A204.1 (cell line): ENCODE results near the gene PRKAR2B.
"Not testable (repeated sequence)": the region's sequence is repeated elsewhere in the genome, so short reads cannot be mapped to it uniquely, and the experiment has no call there.

Source experiments
- FAIRE-seq: peaks from 2 replicates; lab custom pipeline; 2012; peaks lifted over from hg19 to GRCh38; lab: Jason Lieb, UNC

PRKAR2B gene

DNA sequence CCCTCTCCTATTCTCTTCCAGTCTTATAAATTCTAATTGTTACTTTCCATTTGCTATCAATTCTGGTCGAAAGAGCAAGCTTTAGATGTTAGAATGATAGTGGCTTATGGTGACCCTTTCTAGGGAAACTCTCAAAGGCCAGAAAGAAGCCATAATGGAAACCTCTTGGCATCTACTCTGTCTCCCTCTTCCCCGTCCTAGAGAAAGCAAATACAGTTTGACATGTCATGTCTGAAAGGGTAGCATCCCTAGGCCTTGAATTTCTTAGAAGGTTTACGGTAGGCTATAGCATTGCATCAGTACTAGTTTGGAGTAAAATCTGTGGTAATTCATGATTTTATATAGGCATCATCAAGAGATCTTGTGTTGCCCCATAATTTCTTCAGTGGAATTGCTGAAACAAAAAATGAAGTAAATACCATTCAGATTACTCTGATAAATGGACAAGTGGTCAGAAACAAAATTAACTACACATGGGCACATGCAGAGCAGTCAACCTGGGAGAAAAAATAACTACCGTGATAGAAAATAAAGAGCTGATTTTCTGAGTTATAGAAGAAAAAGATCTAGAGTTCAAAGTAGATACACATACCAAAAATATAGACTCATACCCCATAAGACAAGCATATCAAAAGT lies 4.4 kb downstream of the PRKAR2B start:
- no peak for FAIRE-seq

DNA sequence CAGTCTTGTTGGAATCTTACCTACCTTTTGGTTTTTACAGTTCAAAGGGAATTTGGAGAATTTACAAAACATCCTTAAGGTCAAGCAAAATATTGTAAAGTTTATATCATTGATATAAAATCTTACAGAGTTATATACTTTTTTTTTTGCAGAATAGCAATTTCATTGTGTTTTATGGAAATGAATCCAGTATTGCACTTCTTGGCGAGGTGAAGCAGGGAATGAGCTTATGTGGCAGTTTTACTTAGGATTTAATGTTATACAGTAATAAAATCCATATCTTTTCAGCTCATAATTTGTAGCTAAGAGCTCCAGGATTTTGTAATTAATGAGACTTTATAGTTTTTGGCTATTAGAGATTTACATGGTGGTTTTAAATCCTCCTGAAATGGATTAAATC lies 5.0 kb downstream of the PRKAR2B start:
- FAIRE-seq, result no peak

DNA sequence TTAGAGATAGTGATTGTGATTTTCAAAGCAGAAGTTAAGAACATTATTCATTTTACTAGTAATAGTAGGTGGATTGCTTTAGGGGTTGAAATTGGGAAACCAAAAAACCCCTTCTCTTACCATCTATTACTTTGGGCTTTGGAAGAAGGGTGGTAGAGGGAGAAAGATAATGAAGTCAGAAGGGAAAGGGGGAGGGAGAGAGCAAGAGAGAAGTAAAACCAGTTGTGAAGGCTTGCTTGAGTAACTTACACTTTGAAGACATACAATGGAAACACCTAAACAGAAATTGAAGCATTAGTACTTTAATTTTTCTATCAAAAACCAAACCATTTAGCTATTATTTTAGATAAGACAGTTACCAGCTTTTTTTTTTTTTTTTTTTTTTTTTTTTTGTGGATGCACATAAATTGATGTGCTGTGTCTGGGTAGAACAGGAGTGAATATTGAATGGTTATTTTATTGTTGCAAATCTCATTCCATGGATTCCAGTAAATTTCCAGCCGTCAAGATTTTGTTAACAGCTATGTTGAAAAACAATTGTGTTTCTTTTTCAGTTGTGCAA lies 5.5 kb downstream of the PRKAR2B start:
- no peak for FAIRE-seq

DNA sequence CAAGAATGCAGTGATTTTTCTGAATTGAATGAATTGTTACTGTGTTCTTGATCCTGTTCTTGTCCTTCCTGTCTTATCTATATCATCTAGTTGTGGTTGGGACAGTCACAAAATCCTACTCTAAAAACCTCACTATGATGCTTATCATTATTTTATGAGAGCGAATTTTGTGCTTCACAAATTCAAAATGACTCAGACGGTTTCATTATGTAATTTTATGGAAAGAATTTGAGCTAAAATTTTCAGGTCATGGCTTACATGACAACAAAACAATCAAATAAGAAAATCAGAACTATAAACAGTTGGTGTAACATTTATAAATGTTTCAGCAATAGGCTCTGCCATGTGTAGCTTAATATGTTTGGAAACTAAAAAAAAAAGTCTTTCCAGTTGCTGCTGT lies 6.9 kb downstream of the PRKAR2B start:
- no peak for FAIRE-seq

DNA sequence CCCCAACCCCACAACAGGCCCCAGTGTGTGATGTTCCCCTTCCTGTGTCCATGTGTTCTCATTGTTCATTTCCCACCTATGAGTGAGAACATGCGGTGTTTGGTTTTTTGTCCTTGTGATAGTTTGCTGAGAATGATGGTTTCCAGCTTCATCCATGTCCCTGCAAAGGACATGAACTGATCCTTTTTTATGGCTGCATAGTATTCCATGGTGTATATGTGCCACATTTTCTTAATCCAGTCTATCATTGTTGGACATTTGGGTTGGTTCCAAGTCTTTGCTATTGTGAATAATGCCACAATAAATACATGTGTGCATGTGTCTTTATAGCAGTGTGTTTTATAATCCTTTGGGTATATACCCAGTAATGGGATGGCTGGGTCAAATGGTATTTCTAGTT lies 10.5 kb downstream of the PRKAR2B start:
- not testable (repeated sequence) for FAIRE-seq

DNA sequence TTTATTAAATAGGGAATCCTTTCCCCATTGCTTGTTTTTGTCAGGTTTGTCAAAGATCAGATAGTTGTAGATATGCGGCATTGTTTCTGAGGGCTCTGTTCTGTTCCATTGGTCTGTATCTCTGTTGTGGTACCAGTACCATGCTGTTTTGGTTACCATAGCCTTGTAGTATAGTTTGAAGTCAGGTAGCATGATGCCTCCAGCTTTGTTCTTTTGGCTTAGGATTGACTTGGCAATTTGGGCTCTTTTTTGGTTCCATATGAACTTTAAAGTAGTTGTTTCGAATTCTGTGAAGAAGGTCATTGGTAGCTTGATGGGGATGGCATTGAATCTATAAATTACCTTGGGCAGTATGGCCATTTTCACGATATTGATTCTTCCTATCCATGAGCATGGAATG lies 11.6 kb downstream of the PRKAR2B start:
- not testable (repeated sequence) for FAIRE-seq

DNA sequence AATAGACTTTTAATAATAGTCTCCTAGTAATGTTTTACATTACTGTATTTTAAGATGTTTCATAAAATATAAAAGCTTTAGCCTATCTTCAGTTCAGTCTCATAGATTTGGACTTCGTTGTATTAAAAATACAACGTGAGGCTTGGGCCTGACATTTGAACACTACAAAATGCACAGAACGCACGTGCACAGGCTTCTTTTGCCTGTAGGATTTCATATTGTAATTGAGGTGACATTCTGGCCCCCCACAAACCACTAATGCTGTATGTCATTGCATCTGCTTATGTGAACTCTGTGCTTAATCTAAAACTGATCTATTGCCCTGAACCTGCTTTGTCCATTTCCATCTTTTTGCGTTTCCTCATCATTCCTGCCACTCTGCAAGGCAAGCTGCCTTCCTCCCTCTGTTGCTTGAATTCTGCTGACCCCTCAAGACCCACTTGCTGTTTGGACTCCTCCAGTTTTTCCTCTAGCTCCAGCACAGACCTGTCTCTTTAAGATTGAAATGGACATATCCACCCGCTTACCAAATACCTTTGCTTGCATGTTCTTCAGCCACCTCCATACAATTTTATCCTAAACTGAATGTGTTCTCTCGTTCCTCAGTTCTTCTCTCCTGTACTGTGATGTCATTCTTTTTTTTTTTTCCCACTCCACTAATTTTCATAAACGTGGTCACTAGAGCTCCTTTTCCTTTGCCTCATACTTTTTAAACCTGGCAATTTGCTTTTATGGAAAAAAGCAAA lies 12.4 kb downstream of the PRKAR2B start:
- no peak for FAIRE-seq

DNA sequence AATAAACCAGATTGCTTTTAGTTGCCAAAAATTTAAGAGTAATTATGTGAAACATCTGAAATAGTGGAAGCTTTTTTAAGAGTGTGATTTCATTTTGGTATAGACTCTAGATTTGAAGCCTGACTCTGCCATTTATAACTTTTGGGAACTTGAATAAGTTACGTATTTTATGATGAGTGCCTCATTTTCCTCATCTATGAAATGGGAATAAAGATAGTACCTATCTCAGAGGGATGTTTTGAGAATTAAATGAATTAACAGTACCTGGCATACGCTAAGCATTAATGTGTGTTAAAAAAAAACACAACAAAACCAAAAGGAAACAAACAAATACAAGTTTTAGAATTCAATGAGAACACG lies 12.9 kb downstream of the PRKAR2B start:
- FAIRE-seq, result no peak

DNA sequence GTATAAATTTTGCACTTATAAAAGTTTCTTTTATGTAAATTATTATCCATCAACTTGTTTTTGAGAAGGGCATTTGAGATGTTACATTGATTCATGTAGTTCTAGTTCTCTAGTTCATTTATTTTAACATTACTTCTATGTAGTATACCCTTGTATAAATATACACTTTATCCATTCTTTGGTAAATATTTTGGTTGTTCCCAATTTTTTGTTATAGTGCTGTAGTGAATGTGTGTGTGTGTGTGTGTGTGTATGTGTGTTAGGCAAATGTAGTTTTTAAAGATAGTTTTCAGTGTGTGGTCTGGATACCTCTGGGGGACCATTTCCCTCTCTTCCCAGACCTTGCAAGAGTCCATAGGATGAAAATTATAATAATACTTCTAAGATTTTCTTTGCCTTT lies 15.0 kb downstream of the PRKAR2B start:
- FAIRE-seq, result no peak

DNA sequence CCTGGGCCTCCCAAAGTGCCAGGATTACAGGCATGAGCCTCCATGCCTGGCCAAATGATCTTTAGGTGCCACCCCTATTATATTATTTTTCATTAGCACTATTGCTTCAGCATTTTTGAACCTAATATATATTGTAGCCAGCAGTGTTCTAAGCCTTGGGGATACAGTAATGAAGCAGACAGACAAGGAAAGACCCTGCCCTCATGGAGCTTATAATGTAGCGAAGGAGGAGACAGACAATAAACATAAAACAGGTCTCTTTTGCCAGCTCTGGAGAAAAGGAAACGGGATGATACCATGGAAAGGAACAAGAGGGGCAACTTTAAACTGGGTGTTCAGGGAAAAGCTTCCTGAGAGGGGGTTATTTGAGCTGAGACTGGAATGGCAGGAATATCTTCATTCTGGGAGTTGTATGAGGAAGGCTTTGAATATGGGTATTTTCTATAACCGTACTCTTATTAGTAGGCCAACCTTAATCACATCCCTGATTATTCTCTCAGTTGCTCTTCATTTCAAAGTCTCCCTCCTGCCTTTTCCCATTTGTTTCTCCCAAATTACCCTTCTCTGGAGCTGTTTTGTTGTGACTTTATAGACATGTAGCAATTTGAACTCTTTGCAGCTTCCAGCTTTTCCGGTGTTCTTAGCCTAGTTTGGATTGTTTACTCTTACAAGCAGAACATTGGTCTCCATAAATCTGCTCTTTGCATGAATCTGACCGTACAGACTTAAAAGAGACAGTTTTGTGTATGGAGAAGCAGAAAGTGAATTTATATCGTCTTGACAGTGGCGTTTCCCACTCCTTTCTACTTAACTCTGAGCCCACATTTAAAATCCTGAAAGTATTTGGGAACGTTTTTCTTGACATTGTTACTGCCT lies 19.0 kb downstream of the PRKAR2B start:
- no peak for FAIRE-seq

DNA sequence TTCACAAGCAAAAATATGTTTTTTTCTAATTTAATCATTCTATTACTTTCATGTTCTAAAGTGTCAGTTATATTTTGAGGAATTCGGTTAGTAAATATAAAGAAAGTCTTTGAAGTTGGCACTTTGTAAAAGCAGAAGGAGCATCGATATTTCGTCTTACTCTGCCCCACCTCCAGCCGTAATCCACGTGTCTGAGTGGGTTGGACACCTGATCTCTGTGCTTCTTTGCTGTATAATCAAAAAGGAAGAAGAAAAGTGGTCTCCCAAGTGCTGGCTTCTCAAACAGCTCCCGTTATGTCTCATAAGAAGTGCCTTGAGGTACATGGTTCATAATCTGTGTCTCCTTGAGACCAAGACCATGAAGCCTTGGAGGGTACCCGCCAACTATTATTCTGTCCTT lies 19.8 kb downstream of the PRKAR2B start:
- FAIRE-seq, result no peak

DNA sequence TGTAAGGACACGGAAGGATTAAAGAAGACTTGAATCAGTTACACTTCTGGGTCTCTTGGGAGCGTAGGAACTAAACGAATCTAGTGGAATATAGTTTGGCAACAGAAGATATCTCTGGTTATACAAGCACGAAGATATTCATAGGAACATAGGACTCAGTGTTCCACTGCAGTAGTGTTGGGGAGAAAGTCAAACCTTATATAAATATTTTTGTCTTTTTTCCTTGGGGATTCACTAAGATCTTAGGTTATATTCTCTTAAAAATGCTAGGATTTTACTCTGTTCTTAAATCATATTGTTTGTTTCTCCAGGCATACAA lies 21.4 kb downstream of the PRKAR2B start:
- no peak for FAIRE-seq

DNA sequence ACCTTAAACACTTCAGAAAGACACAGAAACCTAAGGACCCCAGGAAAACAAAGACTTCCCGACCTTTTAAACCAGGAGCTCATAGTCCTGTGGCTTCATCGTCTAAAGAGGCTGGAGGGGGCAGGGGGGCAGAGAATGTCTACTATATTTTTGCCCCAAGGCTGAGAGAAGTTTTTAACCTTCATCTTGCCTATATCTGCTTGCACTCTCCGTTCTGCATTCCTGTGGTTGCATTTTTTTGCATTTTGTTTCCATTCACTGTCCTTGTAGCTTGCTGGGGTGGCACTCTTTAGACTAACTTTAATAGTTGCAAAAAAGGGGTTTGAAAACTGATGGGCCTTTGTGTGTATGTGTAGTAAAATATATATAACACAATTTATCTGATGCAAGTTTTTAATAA lies 23.7 kb downstream of the PRKAR2B start:
- no peak for FAIRE-seq

DNA sequence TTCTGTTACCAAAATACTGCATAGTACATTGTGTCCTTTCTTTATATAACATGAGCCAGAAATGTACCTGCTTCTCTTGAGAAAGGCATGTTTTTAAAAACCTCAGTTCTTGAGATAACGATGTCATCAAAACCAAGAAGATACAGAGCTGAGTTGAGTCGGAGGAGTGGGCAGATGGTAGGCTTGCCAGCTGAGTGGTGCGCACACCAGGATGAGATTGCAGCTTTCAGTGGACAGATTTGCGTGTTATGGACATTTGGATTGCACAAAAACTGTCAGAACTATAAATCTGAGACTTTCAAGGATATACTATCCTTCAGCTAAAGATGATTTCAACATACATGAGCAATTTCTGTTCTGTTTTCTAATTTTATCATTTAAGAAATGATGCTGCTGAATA lies 25.0 kb downstream of the PRKAR2B start:
- FAIRE-seq, result no peak

DNA sequence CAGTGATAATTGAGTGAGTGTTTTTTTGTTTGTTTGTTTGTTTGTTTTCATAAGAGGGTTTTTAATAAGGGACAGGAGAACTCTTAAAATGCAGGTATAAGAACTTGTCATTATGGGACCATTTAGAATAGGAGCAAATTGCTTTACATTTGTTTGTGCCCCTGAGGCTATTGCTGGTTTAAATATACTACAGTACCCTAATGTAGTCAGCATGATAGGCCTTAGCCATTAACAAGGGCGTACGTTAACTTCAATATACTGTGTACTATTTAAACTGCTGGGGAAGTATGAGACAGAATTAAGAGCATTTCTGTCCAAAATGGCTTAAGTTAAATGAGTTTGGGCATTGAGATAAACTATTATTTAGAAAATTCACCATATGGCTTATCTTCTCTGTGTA lies 26.2 kb downstream of the PRKAR2B start:
- no peak for FAIRE-seq

DNA sequence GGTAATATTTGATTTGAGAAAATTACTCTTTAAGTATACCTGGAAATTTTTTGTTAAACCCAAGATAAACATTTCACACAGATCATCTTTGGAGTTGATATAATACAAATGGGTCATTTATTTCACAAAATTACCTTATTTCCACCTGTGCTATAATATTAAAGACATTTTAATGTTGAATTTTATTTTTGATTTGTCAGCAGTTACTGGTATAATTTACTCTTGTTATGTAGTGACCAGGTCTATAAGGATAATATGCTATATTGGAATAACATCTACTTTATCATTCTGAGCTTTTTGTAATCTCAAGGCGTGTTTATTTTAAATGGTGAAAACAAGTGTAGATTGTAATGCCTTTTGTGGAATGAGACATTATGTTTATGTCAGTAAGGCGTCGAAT lies 26.6 kb downstream of the PRKAR2B start:
- FAIRE-seq, result peak; percentile 27

DNA sequence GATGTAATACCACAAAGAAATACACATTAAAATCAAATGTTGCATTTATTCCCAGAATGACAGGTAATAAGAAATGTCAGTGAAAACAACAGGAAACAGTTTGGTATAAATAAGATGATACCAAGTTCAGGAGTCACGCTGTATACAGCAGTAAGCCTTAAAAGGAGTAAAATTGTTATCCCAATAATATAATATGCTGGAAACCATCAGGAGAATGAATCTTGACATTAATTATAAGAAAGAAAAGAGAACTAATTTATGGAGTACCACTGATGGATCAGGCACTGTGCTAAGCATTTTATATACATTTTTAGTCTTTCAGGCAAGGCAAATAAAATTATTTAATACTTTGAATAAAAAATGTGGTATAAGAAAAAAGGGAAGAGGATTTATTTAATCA lies 27.6 kb downstream of the PRKAR2B start:
- no peak for FAIRE-seq

DNA sequence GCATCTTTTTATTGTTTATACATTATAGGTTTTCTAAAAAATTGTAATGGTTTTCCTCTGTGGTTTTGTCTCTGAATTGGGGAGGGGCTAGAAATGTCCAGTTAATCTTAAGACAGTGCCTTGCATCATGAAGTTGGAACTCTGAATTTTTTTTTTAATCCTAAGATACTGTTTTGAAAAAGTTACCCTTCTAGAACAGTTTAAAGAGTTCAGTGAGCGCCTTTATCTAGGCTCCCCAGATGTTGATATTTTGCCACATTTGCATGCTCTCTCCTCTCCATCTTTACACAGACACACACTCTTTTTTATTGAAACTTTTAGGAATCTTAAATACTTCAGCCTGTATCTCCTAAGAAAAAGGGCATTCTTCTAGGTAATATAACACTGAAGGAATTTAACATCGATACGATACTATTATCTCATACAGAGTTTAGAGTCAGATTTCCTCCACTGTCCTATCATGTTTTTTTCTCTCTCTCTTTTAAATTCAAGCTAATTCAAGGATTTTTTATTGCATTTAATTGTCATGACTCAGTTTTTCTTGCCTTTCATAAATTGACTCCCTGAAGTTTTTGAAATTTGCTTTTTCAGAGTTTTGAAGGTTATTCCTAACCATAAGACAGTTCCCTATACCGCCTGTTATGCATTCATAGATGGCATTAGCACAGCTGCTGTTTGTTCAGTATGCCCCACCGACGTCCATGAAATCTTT lies 31.5 kb downstream of the PRKAR2B start:
- FAIRE-seq, result no peak

DNA sequence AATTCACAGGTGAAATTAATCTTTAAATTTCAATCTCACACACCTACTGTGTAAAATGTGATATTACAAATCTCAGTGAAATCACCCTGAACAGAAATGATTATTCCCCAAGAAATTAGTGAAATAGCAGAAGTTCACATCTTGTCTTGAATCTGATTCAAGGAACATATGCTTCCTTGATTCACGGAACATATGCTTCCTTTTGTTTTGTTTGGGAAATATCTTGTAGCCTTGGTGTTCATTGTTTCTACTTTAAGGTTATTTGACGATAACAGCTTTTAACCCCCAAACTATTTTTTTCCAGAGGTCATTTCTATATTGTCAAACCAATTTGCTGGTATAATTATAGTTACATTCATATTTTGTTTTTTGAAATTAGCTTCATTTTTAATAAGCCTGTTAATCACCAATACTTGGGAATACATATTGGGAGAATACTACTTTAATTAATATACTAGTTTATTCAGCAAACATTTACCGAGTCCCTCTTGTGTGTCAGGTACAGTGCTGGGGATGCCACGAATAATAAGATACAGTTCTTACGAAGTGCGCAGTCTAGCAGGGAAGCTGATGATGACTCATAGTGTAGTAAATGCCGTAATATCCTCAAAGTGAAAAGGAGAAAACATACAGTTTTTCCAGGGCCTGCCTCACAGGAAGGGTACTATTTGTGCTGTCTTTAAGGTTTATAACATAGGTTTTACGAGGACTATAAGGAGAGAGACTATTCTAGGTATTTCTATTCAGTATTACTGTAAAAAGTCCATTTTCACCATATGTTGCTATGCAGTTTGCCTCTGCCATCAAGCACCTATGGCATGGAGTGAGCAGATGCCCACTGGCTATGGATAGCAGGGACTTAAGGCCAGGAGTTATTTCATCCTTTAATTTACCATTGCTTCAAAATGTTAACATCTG lies 32.5 kb downstream of the PRKAR2B start:
- FAIRE-seq, result no peak

DNA sequence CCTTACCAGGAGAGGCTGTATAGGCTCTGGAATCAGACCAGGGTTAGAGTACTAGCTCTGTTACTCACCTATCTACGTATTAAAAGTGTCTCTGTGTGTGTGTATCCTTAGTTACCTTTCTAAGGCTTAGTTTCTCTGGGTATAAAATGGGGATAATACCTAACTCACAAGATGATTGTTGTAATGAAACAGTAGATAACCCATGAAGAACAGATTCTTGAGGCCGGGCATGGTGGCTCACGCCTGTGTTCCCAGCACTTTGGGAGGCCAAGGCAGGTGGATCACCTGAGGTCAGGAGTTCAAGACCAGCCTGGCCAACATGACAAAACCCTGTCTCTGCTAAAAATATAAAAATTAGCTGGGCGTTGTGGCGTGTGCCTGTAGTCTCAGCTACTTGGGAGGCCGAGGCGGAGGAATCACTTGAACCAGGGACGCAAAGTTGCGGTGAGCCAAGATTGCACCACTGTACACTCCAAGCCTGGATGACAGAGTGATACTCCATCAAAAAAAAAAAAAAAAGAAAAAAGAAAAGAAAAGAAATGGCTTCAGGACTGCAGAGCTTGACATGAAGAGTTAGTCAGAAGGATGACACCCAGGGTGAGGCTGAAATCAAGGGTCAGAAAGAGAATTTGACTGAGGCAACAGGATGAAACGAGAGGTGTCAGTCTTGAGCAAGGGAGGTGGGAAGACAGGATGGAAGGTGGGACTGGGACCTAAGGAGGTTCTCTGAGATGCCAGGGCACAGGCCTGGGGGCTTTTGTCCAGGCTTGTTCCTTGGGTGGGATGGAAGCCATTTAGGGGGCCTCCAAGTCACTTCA lies 33.4 kb downstream of the PRKAR2B start:
- no peak for FAIRE-seq
